CD4-positive, alpha-beta T cell treated with Interleukin-15 for 4 hours (primary cell): ENCODE measurements around the gene AMACR.
"Not testable (repeated sequence)": the region's sequence is repeated elsewhere in the genome, so short reads cannot be mapped to it uniquely, and the experiment has no call there.

Experiments
- DNase-seq: peaks from one replicate; pipeline ENCODE4 v3.0.0-alpha.2; 2020; ENCODE audit warnings: low spot score

The AMACR gene

DNA sequence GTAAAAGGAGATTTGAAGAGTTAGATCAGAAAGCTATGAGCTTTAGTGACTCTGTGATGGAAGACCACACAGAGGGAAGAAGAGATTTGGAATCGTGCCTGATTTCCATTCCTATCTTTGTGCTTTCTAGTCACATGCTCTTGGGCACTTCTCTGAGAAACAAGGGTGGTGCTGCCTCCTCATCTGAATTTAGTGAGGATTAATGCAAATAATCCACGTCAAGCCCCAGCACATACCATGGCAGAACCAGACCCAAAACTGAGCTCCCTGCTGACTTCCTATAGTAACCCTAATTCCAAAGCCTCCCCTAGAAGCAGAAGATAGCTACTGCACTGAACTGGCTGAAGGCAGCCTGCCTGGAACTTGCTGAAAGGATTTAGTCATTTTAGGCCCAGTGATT is 41.0 kb downstream of the AMACR start:
- DNase-seq, result no peak

DNA sequence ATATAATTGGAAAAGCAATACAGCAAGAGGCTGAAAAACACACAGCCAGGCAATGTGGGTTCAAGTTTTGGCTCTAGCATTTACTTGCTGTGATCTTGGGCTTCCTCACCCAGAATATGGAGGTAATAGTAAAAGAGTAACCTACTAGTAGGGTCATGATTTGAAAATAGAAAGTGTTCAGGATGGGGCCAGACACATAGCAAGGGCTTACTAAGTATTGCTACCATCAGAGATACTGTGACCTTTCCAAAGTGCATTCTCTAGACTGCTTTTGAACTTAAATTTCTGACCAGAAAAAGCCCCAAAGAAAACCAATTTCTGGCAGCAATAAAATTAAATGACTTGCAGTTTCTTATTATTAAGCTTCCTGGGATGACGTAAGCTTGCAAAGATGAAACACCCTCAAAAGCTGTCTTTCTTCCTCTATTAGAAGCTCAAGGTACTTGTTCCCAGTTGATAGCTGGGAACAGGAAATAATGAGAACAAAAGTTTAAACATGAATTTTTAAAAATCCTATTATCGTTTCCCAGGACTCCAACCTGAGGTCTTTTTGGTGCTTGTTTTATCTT is 43.6 kb downstream of the AMACR start:
- no peak for DNase-seq

DNA sequence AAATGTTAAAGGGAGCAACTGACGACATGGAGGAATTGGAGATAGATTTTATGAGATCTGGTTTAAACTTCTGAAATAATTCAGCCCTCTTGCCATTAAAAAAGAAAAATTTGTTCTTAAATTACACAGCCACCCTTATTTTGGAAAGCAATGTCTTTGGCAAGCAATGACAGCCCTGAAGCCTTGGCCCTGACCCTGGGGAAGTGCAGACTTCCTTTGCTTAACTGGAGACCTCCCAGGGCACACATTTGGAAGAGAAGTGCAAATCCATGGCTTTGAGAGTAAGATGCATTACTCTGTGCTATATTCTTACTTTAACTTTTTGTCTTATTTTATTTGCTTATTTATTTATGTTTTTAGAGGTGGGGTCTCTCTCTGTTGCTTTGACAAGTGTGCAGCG is 49.7 kb downstream of the AMACR start:
- DNase-seq, result no peak

DNA sequence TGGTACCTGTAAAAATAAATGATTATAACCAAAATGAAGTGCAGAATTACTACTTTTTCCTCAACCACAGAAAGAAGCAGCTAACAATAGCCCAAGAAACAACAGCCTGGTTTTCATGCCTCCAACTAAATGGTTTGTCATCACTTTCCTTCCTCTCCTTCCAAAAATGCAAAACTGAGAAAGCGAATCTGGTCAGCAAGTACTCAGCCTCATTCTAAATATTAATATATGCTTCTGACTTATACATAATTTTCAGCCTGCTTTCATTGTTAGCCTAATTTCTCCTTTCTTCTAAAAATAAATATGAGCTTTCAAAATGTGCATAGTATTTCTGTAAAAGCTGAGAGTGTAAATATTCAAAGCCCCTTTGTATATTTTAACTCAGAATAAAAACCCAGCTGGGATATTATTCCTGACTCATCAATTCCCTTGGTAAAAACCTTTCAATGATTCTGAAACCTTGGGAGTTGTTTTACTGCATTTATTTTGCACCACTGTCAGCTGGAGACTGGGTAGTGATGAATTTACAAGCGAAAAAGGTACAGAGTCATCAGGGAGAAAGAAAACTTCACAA is 50.2 kb downstream of the AMACR start:
- no peak for DNase-seq

DNA sequence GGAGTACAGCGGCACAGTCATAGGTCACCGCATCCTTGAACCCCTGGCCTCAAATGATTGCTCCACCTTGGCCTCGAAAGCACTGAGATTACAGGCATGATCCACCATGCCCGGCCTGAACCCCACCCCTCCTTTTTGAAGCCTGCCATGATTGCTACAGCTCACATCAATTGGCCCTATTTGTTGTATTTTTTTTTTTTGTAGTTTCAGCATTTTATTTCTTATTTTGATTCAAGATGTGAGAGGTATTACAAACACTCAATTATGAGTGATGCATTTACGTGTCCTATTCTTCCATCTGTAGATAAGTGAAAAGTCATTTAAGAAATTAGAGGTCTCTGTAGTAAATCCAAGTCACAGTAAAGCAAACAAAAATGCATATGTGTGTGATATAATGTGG is 55.7 kb downstream of the AMACR start:
- DNase-seq, result not testable (repeated sequence)

DNA sequence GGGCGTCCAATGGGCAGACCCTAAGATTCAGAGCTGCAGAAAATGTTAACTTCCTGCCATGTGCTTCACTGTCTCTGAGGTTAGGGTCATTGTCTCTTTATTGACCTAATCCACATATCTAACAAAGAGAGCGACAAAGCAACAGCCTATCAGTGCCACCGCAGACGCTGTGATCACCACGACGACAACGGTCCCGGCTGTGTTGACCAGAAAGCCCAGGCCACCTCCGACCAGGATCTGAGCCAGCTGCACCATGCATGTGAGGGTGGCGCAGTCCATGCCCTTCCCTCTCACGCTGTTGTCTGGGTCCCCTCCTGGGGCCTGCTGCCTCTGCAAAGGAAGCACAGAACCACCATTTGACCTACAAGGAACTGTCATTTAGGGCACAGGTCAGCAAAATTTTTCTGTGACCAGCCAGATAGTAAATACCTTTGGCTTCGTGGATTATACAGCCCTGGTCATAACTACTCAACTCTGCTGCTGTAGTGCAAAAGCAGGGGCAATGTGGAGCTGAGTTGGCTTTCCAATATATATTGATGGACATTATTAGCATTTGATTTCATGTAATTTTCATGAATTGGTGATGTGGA is 63.2 kb downstream of the AMACR start:
- no peak for DNase-seq

DNA sequence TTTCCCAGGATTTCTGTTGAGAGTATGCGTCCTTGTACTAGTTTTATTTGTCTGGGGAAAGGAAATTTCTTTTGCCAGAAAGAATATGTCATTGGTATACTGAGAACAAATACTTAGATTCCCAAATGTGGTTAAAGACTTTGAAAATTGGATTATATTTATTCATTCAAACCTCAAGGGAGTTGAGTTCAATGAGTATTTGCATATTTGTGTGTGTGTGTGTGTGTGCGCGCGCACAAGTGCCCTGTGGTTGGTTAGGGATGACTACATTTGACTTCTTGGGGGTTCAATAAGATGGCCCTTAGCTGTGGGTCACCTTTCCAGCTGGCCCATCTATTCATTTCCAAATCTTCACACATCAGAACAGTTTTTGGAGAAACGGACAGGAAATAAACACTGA is 66.8 kb downstream of the AMACR start:
- no peak for DNase-seq

DNA sequence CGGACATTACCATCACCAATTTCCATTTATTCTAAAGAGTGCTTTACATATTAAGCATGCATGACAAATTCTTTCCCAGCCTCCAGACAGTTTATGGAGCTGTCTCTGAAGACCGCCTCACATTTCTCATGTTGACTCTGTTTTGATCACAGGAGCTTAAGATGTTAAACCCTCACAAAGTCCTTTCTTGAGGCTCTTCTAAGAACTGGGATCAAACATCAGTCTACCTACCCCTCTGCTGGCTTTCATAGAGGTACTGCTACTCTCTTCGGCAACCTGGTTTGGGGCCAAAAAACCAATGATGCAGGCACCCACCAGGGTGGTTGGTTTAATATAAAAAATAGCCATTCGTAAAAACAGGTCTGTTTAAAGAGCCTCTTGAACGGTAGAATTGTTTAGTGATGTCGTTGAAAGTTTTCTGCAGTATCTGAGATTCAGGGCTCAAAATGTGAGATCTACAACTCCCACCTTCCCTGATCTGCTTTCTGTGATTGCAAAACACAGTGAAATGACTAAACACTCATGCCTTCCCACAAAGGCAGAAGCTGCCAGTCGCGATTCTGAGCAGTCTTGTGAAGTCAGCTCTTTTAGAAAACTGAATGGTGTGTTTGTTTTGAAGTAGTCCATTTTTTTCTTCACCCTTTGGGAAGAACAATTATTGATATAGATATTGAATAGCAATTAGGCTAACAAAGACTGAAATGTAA is 68.1 kb downstream of the AMACR start:
- DNase-seq, result no peak

DNA sequence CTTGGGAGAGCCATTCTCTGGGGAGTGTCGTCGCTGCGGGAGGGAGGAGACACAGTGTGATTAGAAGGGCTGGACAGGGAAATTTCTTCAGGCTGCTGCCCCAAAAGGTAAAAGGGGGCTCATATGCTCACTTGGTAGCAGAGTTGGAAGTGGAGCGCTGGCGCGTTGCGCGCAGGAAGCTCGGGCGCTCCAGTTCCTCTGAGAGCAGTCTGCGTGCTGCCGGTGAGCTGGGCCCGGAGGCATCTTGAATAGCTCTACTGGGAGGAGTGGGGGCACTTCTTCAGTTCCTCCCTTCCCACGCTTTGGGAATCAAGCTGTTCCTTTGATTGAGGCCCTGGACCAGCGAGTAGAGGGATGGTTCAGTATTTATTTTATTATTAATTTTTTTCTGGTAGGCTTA is 69.0 kb downstream of the AMACR start:
- DNase-seq, result no peak

DNA sequence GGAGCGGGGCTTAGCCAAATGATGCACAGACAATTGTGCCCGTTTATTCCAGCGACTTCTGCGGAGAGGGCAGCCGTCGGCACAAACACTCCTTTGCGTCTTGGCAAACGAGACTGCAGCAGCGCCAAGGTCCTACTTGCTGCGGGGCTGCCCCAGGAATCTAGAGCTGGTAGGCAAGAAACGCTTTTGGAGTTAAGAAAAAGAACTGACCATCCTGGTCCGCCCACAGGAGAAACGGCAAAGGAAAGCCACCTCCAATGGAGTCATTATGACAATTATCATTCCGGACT is 69.4 kb downstream of the AMACR start:
- DNase-seq, result no peak

DNA sequence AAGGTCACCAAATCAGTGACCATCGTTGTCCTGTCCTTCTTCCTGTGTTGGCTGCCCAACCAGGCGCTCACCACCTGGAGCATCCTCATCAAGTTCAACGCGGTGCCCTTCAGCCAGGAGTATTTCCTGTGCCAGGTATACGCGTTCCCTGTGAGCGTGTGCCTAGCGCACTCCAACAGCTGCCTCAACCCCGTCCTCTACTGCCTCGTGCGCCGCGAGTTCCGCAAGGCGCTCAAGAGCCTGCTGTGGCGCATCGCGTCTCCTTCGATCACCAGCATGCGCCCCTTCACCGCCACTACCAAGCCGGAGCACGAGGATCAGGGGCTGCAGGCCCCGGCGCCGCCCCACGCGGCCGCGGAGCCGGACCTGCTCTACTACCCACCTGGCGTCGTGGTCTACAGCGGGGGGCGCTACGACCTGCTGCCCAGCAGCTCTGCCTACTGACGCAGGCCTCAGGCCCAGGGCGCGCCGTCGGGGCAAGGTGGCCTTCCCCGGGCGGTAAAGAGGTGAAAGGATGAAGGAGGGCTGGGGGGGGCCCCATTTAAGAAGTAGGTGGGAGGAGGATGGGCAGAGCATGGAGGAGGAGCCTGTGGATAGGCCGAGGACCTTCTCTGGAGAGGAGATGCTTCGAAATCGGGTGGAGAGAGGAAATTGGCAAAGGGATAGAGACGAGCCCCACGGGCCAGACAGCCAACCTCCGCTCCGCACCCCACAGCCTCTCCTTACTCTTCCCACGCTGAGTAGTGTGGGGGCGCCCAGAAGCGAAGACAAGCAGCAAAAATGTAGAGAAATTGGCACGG is 69.9 kb downstream of the AMACR start:
- no peak for DNase-seq

DNA sequence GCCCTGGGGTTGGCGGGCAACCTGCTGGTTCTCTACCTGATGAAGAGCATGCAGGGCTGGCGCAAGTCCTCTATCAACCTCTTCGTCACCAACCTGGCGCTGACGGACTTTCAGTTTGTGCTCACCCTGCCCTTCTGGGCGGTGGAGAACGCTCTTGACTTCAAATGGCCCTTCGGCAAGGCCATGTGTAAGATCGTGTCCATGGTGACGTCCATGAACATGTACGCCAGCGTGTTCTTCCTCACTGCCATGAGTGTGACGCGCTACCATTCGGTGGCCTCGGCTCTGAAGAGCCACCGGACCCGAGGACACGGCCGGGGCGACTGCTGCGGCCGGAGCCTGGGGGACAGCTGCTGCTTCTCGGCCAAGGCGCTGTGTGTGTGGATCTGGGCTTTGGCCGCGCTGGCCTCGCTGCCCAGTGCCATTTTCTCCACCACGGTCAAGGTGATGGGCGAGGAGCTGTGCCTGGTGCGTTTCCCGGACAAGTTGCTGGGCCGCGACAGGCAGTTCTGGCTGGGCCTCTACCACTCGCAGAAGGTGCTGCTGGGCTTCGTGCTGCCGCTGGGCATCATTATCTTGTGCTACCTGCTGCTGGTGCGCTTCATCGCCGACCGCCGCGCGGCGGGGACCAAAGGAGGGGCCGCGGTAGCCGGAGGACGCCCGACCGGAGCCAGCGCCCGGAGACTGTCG is 70.7 kb downstream of the AMACR start:
- DNase-seq, result no peak

DNA sequence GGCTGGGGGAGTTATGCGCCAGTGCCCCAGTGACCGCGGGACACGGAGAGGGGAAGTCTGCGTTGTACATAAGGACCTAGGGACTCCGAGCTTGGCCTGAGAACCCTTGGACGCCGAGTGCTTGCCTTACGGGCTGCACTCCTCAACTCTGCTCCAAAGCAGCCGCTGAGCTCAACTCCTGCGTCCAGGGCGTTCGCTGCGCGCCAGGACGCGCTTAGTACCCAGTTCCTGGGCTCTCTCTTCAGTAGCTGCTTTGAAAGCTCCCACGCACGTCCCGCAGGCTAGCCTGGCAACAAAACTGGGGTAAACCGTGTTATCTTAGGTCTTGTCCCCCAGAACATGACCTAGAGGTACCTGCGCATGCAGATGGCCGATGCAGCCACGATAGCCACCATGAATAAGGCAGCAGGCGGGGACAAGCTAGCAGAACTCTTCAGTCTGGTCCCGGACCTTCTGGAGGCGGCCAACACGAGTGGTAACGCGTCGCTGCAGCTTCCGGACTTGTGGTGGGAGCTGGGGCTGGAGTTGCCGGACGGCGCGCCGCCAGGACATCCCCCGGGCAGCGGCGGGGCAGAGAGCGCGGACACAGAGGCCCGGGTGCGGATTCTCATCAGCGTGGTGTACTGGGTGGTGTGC is 71.4 kb downstream of the AMACR start, which contains the start of gene RXFP3:
Gene RXFP3 (plus strand): TSS at position 6 of the 636 bp plus-strand sequence. CDS start 355 bp downstream, at position 361.
- DNase-seq, result no peak
